Erythroblast (primary cell): ENCODE measurements around the gene NFIA.

Experiments used
- GATA1 ChIP-seq: IDR thresholded peaks from 2 replicates; pipeline ENCODE4 v1.6.1; 2011; ENCODE audit warnings: low read depth, mild to moderate bottlenecking, control low read depth, low read length, moderate library complexity
- POLR2A ChIP-seq: IDR thresholded peaks from 2 replicates; pipeline ENCODE4 v1.6.1; 2011; ENCODE audit warnings: mild to moderate bottlenecking, low read length

DNA sequence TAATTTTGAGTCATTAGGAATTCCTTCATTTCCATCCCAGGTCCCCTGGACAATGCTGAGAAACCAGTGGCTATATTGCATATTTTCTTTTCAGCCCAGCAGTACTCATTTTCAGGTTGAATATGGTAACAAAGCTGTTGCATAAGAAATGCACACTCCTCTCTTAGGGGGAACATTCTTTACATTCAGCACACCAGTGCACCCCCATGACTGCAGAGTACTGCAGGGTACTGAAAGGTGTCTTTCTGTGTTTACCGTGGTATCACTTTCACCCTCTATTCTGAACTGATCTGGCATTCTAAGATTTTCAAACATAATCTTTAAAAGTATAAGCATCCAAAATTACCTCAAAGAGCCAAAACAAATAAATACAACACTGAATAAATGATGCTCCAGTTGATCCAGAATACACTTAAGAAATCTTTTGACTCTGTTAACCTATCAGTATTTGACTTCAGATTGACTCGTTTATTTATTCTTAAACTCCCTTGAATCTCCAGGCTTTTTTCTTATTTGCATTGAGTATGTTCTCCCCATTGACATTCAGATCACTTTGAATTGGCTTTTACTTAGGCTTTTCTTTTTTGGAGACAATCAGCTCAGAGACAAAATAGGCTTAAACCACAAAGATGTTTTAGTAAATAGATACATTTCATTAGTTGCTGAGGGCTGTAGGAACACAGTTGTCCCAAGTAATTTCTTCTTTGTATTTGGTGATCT, 213.6 kb downstream of the NFIA start:
- TF ChIP-seq POLR2A (no peak), GATA1 (no peak)
